GM19035 (cell line): ENCODE data around the gene MSX1.

Source experiments
- ATAC-seq: cut with Tn5 transposase; IDR thresholded peaks from one replicate; pipeline ENCODE4 v1.9.1; 2021; ENCODE audit not compliant: unreplicated experiment

Gene MSX1

DNA sequence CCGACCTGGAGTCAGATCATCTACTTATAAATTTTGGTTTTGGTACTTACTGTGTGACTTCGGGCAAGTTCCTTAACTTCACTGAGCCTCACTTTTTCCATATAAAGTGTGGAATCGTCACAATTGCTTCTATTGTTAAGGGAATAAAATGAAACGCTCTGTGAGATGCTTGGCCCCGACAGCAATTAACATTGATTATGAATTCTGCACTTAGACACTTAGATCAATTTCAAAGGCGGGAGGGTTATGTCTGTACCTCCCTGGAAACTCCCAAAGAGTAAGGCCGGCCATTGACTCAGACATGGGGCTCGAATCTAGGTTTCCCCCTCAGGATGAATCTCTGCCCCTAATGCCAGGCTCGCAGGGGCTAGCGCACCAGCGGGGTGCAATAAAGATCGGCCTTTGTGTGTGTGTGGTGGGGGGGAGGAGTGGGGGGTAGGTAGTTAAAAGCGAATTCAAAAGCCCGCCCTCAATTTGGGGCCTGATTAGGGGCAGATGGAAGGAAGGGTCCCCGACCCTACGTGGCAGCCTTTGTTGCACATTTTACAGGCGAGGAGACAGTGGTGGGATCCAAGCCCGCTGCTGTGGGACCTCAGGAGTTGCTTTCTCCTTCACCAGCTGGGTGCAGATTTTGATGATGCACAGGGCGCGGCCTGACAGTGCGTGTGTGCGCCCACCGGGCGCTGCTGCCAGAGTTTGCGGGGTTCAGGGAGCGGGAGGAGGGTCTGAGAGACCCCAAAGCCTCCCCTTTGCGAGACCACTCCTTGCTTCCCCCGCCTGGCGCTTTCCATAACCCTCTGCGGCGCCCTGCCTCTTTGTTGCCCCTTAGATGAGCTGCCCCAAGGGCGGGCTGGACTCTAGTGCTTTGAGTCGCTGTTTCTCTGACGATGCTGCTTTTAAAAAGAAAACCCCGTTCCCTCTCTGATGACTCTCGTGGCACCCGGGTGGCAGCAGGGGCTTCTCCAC, 9.6 kb downstream of the MSX1 start:
- ATAC-seq: no peak

DNA sequence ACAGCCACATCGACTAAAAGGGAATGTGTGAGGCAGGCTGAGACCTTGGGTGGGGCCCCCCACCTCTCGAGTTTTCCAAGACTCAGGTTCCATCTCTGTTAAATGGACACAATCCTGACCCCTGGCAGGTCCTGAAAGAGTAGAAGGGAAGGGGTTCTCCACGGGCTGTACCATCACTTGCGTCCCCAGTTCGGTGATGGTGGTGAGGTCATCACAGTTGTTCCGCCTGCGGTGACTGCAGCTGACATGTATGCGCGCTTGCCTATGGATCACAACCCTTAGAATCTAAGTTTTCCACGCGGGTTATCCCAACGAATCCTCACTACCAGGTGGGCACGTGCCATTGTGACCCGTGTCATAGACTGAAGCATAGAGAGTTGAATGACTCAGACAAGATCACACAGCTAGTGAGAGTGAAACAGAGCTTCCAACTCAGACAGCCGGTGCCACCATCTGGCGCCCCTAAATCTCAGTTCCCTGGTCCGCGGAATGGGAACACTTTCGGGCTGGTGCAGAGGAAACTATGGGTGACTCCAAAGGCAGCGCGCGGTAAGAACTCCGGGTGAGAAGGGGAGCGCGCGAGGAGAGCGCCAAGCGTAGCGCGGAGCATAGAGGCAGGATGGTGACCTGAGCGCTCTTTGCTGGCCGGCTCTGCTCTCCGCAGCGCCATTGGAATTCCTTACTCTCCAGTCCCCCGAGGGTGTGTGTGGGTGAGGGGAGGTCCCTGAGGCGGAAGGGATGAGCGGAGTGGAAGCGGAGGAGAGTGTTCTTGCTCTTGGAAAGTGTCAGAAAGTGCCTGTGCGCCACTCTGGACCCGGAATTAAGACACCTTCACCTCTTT, 10.5 kb downstream of the MSX1 start:
- ATAC-seq: no peak

DNA sequence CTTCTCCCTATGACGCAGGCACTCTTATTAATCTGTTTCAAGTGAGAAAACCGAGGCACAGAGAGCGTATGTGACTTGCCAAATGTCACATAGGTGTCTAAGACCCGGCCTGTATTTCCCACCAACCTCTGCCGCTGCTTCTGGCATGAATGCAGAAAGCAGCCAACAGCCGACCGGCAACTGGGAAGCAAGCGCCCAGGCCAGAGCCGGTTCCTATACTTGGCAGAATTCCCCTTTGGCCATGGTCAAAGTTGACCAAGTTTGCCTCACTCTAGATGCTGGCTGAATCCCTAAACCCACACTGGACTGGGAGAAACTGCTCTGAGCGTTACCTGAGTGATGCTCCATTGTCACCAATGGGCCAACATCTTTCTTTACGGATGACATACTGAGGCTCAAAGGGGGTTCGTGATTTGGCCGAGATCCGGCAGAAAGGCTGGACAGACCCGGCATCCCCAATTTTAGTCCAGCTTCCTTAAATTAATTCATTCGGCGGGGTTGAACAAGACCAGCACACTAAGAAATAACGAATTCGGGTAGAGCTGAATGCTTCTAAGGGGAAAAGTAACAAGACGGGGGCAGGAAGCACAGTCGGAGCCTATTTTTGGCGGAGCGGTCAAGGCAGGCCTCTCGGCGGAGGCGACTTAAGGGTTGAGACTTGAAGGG, 11.2 kb downstream of the MSX1 start:
- no peak for ATAC-seq

DNA sequence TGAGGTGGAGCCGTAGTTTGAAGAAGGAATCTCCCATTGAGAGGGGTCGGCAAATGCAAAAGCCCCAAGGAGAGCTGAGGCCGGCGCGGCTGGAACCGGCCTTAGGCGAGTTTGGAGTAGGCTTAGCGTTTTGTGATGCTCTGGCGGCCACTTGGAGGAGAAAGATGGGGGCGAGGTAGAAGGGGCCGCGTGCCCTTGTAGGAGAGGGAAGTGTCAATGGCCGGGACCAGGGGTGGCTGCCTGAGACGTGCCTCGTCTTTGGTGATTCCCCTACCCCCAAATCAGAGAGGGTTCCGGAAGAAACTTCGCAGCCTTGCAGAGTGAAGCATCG, 11.7 kb downstream of the MSX1 start:
- no peak for ATAC-seq

DNA sequence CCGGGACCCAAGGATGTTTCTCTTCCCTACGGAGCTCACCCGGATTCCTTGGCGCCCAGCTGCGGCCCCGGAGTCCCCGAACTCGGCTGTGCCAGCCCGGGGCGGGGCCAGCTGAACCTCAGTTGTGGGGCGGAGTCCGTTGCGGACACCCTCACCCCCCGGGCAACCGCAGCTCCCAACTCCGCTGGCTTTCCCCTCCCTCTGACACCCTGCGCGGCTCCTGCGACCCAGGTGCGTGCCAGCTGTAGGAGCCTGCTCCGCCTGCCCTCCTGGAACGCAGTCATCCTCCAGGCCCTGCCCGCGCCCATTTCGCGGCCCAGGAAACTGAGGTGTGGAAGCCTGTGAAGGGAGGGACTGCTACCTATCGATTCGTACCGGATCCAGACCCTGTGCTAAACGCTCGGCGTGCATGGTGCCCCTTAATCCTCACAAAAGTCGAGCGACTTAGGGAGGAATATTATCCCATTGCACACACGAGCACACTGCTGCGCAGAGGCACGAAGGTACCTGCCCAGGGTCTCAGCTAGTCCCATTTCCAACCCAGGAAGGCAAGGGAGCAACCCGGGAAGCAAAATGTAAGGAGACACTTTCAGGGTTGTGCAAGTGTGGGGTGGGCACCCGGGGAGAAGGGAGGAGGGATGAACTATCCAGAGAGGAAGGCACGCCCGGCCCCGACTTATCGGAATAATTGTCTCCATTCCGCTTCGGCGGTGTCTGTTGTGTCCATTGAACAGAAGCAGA, 12.3 kb downstream of the MSX1 start:
- no peak for ATAC-seq

DNA sequence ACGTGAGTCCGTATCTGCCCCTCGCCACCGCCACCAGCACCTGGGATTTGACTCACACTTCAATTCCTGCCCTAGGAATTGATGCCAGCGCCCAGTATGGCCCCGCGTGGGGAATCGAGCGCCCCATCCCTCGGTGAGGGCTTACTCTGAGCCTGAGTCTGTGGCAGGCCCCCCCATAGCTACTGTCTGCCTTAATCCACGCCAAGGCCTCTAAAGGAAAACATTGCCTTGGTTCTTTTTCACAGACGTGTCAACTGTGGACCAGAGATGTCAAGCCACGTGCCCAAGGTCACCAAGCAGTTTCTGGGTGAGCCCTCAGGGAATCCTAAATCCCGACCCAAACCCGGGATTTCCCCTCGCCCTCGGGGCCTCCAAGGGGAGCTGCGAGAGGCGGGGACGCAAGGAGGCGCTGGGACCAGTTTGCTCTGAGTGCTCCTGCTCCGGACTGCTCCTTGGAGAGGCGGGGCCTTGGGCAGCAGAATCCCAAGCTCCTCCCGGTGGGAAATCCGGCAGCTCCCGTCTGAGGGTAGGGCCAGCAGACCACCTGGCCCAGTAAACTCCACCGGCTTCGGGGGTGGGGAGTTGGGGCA, 12.9 kb downstream of the MSX1 start:
- no peak for ATAC-seq

DNA sequence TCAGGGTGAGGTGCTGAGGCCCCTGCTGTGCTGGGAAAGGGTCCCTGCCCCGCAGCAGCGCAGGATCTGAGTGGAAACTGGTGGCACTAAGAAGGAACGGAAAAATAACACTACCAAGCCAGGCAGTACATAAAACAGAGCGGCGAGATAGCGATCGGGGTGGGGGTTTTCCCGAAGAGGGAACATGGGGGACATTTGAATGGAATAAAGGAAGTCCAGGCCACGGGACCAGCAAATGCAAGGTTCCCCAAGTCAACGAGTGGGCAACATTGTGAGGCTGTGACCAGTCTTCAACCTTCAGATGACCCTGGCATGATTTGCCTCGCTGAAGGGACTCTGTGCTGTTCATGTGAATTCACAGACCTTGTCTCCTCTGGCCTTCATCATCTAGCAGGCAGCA, 13.7 kb downstream of the MSX1 start:
- no peak for ATAC-seq

DNA sequence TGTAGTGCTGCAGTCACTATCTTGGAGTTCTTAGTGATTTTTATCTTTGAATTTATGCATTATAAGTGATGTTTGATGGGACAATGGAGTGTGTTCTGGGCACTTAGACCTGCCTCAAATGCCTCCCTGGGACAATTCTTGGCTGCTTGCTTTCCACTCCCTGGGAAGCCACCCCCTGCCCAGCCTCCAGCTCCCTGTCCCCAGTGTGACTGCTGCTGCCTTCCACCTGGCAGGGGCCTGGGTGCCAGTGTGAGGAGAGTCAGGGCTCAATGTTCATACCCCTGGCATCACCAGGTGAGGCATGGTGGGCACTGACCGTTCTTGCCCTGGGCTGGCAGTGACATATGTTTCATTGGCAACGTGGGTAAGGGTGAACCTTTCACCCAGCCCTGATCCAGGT, 14.8 kb downstream of the MSX1 start:
- ATAC-seq: no peak

DNA sequence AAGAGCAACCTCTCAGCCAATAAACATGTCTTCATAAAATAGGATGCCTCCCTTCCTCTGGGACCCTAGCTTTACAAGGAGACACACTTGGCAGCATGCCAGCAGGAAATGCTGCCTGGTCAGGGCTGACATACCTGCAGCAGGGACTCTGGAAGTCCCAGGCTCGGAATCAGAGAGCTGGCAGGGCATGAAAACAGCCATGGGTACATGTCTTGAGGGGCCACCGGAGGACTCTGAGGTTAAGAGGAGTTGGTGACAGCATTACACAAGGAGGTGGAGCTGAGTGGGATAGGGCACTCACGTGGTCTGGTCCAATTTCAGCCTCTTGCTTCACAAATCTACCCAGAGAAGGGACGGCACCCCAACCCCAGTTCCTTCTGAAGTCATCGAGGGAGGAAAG, 15.7 kb downstream of the MSX1 start:
- ATAC-seq: no peak

DNA sequence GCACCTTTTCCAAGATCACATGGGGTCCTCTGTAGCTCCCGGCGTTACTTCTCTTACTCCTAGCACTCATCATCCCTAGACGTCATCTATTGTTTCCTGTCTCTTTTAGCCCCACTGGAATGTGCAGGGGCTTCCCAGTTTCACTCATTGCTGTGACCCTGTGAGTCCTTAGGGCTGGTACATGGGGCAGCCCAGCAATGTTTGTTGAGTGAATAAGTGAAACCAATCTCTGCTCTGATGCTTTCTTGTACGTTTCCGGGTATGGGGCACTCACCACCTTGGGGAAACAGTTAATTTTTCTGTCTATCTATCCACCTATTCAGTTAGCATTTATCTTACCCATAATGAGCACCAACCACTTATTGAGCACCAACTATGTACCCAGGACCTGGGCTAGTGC, 16.1 kb downstream of the MSX1 start:
- ATAC-seq: no peak

DNA sequence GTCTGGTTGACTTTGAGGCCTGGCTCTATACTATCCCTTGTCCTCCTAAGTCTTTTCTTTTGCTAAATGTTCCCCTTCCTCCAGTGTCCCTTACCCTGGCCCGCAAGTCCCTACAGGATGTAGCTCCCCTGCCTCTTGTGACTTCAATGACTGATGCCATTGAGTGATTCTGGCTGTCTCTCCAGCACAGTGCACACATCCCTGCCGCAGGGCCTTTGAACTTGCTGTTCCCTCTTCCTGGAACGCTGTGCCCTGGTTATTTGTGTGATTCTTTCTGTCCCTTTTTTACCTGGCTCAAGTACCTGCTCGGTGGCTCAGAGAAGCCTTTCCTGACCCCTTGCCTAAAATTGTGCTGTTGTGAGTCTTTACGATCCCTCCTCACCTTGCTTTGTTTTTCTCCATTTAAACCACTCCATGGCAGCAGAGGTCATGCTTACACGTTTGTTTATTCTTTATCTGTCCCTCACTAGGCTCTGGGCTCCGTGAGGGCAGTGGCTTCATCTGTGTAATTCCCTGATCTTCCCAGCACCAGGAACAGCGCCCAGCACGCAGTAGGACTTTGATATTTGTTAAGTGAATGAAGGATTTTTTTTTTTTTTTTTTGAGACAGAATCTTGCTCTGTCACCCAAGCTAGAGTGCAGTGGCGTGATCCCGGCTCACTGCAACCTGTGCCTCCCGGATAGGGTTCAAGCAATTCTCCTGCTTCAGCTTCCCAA, 17.6 kb downstream of the MSX1 start:
- ATAC-seq: no peak

DNA sequence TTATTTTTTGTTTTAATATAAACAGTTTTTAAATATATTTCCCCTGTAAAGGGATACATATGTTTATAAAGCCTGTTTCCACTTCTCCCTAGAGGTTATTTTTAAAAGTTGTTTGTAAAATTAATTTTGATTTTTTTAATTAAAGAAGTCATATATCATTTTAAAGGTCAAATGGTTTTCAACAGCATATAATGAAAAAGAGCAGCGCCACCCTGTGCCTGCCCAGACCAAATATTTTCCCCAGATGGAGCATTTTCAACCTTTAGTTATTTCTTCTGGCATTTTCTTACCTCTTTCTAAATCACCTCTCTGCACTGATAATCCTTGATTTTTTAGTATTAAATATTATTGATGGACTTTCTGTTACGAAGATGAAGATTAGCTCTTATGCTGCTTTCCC, 21.0 kb downstream of the MSX1 start:
- no peak for ATAC-seq

DNA sequence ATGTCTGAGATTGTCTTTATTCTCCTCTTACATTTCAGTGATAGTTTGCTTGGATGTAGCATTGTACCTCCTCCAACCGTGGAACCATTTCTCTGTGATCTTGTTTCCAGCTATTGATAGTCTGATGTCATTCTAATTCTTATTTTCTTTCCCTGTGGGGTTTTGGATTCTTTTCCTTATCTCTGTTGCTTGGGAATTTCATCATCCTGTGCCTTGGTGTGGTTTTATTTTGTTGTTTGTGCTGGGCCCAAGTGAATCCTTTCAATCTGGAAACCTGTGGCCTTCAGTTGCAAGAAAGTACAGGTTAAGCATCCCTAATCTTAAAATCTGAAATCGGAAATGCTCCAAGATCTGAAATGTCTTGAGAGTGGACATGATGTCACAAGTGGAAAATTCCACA, 22.0 kb downstream of the MSX1 start:
- no peak for ATAC-seq

DNA sequence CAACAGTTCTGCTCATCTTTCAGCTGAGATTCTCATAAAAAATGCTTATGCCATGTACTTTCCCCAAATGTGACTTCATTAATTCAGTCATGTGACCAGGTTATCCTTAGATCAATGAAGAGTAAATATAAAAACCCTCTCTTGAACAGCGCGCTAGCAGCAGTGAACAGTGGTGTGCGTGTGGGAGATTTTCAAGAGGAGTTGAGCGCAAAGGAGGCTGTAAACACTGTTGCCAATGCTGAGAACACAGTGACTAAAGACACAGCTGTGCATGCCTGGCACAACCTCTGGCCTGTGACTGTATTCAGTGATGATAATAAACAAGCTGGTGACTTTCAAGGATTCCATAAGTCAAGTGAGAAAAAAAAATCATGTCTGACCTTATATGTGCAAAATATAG, 25.1 kb downstream of the MSX1 start:
- no peak for ATAC-seq

DNA sequence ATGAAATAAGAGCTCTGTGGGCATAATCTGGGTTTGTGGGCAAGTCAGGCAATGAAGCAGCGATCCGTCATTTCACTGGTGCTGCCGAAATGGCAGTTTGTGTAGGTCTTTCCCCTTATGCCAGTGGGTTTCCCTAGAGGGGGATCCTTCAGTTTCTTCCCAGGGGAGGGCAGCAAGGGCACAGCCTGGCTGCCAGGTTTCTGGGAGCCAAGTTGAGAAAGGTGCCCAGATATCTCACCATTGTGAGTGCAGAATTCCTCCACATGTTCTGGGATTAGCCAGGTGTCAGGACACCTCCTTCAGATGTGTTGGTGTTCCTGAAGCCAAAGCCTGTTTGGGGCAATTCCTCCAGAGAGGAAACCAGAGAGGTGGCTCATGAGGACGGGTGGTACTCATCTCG, 28.0 kb downstream of the MSX1 start:
- no peak for ATAC-seq

DNA sequence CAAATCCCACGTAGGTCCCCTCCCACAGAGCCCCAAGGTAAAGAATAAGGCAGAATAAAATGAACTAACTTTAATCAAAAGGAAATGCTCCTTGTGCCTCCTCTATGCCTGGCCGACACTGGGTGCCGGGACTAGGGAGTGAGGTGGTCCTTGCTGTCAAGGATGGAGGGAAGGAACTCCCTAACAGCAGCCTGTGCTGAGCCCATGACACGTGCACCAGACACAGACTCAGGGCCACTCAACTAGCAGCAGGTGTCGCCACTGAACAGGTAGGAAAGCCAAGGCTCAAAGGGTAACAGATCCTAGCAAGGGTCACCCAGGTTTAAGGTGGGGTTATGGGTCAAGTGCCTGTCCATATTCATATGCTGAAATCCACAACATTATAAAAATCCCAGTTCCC, 29.2 kb downstream of the MSX1 start:
- no peak for ATAC-seq

DNA sequence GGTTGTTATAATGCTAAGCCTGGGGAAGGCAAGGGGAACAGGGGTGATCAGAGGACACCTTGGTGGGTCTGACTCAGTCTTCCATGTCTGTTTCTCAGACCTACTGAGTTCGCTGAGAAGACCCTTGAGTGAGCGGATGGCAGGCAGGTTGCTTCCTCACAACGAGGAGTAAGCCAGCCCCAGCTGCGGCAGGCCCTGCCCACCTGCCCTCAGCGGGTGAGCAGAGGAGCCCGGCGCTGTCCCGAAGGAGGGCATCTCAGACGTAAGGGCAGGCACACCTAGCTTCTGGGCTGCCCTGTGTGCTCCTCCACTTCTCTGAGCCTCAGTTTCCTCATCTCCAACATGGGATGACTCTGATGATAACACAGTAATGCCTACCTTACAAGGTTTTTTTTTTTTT, 30.3 kb downstream of the MSX1 start:
- no peak for ATAC-seq

DNA sequence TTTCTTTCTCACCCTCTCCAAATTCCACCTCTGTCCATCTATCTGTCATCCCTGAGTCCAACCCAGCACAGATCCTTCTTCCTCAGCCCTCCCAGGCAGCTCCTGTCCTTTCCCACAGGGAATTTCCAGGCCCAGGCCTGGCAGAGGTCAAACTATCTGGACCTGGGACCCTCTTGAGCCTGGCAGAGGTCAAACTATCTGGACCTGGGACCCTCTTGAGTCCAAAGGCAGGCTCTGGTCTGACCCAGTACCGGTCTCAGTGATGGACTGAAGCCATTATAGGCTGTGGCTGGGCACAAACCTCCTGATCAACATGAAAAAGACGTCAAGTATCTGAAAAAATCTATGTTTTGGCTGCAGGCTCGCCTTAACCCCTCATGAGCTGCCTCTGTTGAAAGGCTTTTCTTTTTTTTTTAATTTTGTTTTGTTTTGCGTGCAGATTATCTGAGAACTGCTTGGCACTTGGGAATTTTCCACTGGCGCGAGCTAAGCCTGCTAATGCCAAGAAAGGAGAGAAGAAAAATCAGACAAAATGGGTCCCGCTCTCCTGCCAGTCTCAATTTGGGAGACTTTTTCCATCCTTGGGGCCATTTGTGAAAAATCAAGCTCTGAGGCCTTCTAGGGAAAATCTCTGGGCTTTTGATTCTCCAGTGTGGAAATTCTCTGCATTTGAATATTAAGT, 31.2 kb downstream of the MSX1 start:
- ATAC-seq: no peak

DNA sequence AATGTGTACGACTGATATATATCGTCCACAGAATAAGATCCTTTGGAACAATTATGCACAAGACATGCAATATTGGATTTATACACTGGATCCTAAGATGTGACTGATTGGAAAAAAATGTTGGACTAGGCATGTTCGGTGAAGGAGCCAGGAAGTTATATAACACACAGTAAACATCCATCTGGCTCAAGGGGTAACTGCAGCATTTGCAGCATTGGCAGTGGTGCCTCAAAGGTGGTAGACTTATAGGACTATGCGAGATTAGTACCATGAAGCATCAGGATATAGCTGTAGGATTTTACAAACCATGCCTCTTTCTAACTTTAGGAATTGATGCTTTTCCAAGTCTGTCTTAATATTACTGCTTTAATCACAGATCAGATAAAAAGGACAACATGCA, 34.3 kb downstream of the MSX1 start:
- no peak for ATAC-seq
